ENCODE measurements around the gene RALGPS2.
"Not testable (repeated sequence)": the region's sequence is repeated elsewhere in the genome, so short reads cannot be mapped to it uniquely, and the experiment has no call there.

The RALGPS2 gene

GRCh38 chr1:178946416-178946815 is 221.4 kb downstream of the RALGPS2 start:
- Histone ChIP-seq H3K4me1 (ENCODE audit: low read depth, poor library complexity, severe bottlenecking) (peaks cover 13% of the 10 kb centered on the region), H4K20me1 (ENCODE audit: insufficient read depth) (no peaks in the 10 kb centered on the region), H3K4me3 (IDR thresholded peaks at IDR 0.05; ENCODE audit: insufficient read depth, low read depth, low read length) (no peak overlapping the region), H3K9ac (no peak overlapping the region), H3K4me2 (no peak overlapping the region), H3K27ac (no peak overlapping the region), H3K36me3 (ENCODE audit: insufficient read depth) (no peaks in the 10 kb centered on the region), H2AFZ (ENCODE audit: low read depth) (no peak overlapping the region), H3K79me2 (ENCODE audit: insufficient read depth, low read depth) (no peaks in the 10 kb centered on the region), H3K27me3 (ENCODE audit: insufficient read depth, low read depth) (no peaks in the 10 kb centered on the region)
- no peak for TF ChIP-seq CTCF (conservative IDR thresholded peaks at IDR 0.05; ENCODE audit: low read depth, low read length)

GRCh38 chr1:178946855-178947676 is 222.0 kb downstream of the RALGPS2 start:
- Histone ChIP-seq H2AFZ (ENCODE audit: low read depth) (no peak overlapping the region), H3K27ac (no peak overlapping the region)

GRCh38 chr1:178947677-178947981 is 222.6 kb downstream of the RALGPS2 start:
- Histone ChIP-seq H3K27ac (no peak overlapping the region), H3K4me3 (IDR thresholded peaks at IDR 0.05; ENCODE audit: insufficient read depth, low read depth, low read length) (no peak overlapping the region), H3K27me3 (ENCODE audit: insufficient read depth, low read depth) (no peaks in the 10 kb centered on the region), H3K79me2 (ENCODE audit: insufficient read depth, low read depth) (no peaks in the 10 kb centered on the region), H3K4me1 (ENCODE audit: low read depth, poor library complexity, severe bottlenecking) (peaks cover 13% of the 10 kb centered on the region), H2AFZ (ENCODE audit: low read depth) (no peak overlapping the region), H3K9ac (no peak overlapping the region), H4K20me1 (ENCODE audit: insufficient read depth) (no peaks in the 10 kb centered on the region), H3K4me2 (no peak overlapping the region), H3K36me3 (ENCODE audit: insufficient read depth) (no peaks in the 10 kb centered on the region)
- TF ChIP-seq CTCF (conservative IDR thresholded peaks at IDR 0.05; ENCODE audit: low read depth, low read length): no peak

More at GRCh38 chr1:178946855-178947676, 222.0 kb downstream of the RALGPS2 start:
- Histone ChIP-seq H3K9ac (no peak overlapping the region), H3K27me3 (ENCODE audit: insufficient read depth, low read depth) (no peaks in the 10 kb centered on the region), H3K79me2 (ENCODE audit: insufficient read depth, low read depth) (no peaks in the 10 kb centered on the region), H3K4me2 (no peak overlapping the region), H3K4me3 (IDR thresholded peaks at IDR 0.05; ENCODE audit: insufficient read depth, low read depth, low read length) (no peak overlapping the region), H3K36me3 (ENCODE audit: insufficient read depth) (no peaks in the 10 kb centered on the region), H3K4me1 (ENCODE audit: low read depth, poor library complexity, severe bottlenecking) (peaks cover 13% of the 10 kb centered on the region), H4K20me1 (ENCODE audit: insufficient read depth) (no peaks in the 10 kb centered on the region)
- no peak for TF ChIP-seq CTCF (conservative IDR thresholded peaks at IDR 0.05; ENCODE audit: low read depth, low read length)

- Histone ChIP-seq H3K4me2 (no peak overlapping the region), H2AFZ (ENCODE audit: low read depth) (no peak overlapping the region), H3K36me3 (ENCODE audit: insufficient read depth) (no peaks in the 10 kb centered on the region), H3K9ac (no peak overlapping the region), H3K4me3 (IDR thresholded peaks at IDR 0.05; ENCODE audit: insufficient read depth, low read depth, low read length) (no peak overlapping the region), H3K27me3 (ENCODE audit: insufficient read depth, low read depth) (no peaks in the 10 kb centered on the region), H4K20me1 (ENCODE audit: insufficient read depth) (no peaks in the 10 kb centered on the region), H3K79me2 (ENCODE audit: insufficient read depth, low read depth) (no peaks in the 10 kb centered on the region), H3K27ac (no peak overlapping the region), H3K4me1 (ENCODE audit: low read depth, poor library complexity, severe bottlenecking) (peaks cover 13% of the 10 kb centered on the region)
- TF ChIP-seq CTCF (conservative IDR thresholded peaks at IDR 0.05; ENCODE audit: low read depth, low read length): no peak
These were observed 223.6 kb downstream of the RALGPS2 start for GRCh38 chr1:178948676-178949075.

- not testable (repeated sequence) for H3K27ac ChIP-seq; H3K27me3 ChIP-seq (ENCODE audit: insufficient read depth, low read depth); H3K4me3 ChIP-seq (IDR thresholded peaks at IDR 0.05; ENCODE audit: insufficient read depth, low read depth, low read length); H3K4me2 ChIP-seq; H2AFZ ChIP-seq (ENCODE audit: low read depth); H3K9ac ChIP-seq; H4K20me1 ChIP-seq (ENCODE audit: insufficient read depth); H3K79me2 ChIP-seq (ENCODE audit: insufficient read depth, low read depth); H3K36me3 ChIP-seq (ENCODE audit: insufficient read depth)
- peaks cover 13% of the 10 kb centered on the region for H3K4me1 ChIP-seq (ENCODE audit: low read depth, poor library complexity, severe bottlenecking)
These were observed 224.8 kb downstream of the RALGPS2 start for GRCh38 chr1:178949866-178950265.

All from KMS-11 (cell line).